ENCODE measurements around the gene SLC6A2. TPM values are rescaled to one million over a fixed set of nuclear protein-coding genes. Genes with fewer than 3 reads are reported as not detected.

SLC6A2 gene
- total RNA-seq, 1 donor from 2014 or later: 0.26 TPM

DNA sequence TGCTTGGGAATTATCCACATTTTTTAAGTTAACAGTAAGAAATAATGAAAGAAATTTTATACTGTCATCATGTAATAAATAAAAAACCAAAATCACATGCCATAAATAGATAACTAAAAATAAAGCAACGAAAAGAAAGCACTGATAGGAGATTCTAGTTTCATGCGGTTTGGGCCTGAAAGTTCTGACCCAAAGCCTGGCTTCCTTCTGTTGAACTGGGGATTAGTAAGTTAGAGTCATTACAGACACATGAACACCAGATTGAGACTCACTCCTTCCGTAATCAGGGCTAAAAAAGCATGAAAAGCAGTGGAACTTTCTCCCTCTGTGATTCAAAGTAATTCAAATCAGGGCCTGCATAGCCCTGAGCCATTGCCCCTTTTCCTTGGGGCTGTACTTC, 13.2 kb upstream of the SLC6A2 start:
- TF ChIP-seq, protein P1, sequence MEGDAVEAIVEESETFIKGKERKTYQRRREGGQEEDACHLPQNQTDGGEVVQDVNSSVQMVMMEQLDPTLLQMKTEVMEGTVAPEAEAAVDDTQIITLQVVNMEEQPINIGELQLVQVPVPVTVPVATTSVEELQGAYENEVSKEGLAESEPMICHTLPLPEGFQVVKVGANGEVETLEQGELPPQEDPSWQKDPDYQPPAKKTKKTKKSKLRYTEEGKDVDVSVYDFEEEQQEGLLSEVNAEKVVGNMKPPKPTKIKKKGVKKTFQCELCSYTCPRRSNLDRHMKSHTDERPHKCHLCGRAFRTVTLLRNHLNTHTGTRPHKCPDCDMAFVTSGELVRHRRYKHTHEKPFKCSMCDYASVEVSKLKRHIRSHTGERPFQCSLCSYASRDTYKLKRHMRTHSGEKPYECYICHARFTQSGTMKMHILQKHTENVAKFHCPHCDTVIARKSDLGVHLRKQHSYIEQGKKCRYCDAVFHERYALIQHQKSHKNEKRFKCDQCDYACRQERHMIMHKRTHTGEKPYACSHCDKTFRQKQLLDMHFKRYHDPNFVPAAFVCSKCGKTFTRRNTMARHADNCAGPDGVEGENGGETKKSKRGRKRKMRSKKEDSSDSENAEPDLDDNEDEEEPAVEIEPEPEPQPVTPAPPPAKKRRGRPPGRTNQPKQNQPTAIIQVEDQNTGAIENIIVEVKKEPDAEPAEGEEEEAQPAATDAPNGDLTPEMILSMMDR (IDR thresholded peaks at IDR 0.05; ENCODE audit: insufficient read depth, low read length, severe bottlenecking): no peak
- no peak for DNase-seq (ENCODE audit: low read depth)
- no peaks in the 10 kb centered on the region for H3K36me3 ChIP-seq (ENCODE audit: control insufficient read depth, insufficient read depth, low read length)
- H3K4me3 ChIP-seq (ENCODE audit: low read depth, low read length): no peak overlapping the region
- no peak for FAIRE-seq
- no peaks in the 10 kb centered on the region for H3K27me3 ChIP-seq (ENCODE audit: control insufficient read depth, insufficient read depth, low read length)

DNA sequence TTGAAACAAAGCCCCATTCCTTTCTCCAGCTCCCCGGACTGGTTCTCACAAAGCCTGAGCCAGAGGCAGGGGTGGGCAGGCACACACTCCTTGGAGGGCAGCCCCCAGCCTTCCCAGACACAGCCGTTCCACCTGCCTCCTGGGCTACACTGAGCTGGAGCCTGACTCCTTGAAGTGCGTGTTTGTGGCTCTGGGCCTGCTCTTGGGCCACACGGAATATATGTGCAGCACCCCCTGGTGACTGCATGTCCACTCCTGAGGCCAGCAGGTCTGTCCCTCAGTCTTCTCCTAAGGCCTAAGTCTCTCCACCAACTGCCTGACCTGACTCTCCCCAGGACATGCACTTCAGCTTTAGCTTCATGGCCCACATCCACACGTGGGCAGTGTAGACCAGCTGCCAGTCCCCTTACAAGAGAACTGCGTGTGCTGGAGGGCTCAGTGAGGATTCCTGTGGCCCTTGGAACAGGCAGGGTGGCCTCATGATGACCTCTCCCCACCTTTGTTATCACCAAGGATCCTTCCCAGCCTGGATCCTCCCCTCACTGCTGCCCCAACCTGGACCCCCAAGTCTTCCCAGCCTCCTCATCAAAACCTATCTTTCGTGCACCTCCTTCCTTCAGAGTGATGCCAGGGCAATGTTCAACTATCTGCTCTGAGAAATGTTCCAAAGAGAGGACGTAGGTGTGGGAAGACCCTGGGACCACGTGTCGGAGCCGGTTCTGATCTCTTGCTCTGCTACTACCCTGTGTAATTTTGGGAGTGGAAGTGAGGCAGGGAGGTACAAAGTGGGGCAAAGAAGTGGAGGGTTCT, 12.4 kb upstream of the SLC6A2 start:
- TF ChIP-seq, protein P1 (IDR thresholded peaks at IDR 0.05; ENCODE audit: insufficient read depth, low read length, severe bottlenecking): peak; percentile 30
- Histone ChIP-seq H3K27me3 (ENCODE audit: control insufficient read depth, insufficient read depth, low read length) (no peaks in the 10 kb centered on the region), H3K36me3 (ENCODE audit: control insufficient read depth, insufficient read depth, low read length) (no peaks in the 10 kb centered on the region), H3K4me3 (ENCODE audit: low read depth, low read length) (no peak overlapping the region)
- DNase-seq (ENCODE audit: low read depth): no peak
- FAIRE-seq: no peak

DNA sequence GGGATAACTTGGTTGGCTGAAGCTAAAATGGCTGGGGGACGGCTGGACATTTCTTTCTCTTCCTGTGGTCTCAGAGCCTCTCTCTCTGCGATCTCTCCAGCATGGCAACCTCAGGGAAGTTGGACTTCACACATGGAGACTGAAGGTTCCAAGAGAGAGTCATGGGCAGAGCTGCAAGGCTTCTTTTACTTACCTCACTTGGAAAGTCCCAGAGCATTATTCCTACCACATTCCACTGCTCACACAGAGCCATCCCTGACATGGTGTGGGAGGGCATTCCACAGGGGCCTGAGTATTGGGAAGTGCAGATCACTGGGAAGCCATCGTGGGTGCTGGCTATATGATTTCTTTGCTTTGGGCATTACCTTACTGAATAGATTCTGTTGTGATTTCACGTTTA, 9.8 kb upstream of the SLC6A2 start:
- TF ChIP-seq, protein P1 (IDR thresholded peaks at IDR 0.05; ENCODE audit: insufficient read depth, low read length, severe bottlenecking): no peak
- no peak overlapping the region for H3K4me3 ChIP-seq (ENCODE audit: low read depth, low read length)
- H3K36me3 ChIP-seq (ENCODE audit: control insufficient read depth, insufficient read depth, low read length): no peaks in the 10 kb centered on the region
- H3K27me3 ChIP-seq (ENCODE audit: control insufficient read depth, insufficient read depth, low read length): peaks cover 4% of the 10 kb centered on the region
- DNase-seq (ENCODE audit: low read depth) (no peak), FAIRE-seq (no peak)

DNA sequence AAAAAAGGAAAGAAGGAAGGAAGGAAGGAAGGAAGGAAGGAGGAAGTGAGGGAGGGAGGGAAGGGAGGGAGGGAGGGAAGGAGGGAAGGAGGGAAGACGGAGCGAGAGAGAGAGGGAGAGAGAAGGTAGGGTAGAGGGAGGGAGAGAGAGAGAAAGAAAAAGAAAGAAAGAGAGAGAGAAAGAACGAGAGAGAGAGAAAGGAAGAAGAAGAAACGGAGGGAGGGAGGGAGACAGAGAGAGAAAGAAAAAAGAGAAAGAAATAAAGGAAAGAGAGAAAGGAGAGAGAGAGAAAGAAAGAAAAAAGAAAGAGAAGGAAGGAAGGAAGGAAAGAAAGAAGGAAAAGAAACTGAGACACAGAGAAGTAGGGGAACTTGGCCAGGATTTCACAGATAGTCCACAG, 8.4 kb upstream of the SLC6A2 start:
- no peak overlapping the region for H3K4me3 ChIP-seq (ENCODE audit: low read depth, low read length)
- no peak for FAIRE-seq
- TF ChIP-seq, protein P1 (IDR thresholded peaks at IDR 0.05; ENCODE audit: insufficient read depth, low read length, severe bottlenecking): no peak

DNA sequence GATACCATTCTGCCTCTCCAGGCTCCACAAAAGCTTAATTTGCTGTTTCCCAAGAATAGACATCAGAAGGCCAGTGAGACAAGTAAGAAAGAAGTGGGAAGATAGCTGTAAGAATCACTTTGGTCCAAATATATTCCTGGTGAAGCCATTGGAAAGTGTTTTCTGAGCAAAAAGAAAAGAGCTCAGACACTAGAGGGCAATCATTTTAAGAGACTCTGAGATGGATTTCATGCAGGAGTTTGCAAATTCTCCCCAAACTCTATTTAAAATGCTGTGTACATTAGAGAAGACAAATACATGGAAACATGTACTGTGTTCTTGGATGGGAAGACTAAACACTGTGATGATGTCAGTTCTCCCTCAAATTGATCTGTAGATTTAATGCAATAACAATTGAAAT, 8.0 kb upstream of the SLC6A2 start:
- FAIRE-seq (no peak), DNase-seq (ENCODE audit: low read depth) (no peak)
- TF ChIP-seq, protein P1 (IDR thresholded peaks at IDR 0.05; ENCODE audit: insufficient read depth, low read length, severe bottlenecking): no peak
- Histone ChIP-seq H3K36me3 (ENCODE audit: control insufficient read depth, insufficient read depth, low read length) (no peaks in the 10 kb centered on the region), H3K4me3 (ENCODE audit: low read depth, low read length) (no peak overlapping the region), H3K27me3 (ENCODE audit: control insufficient read depth, insufficient read depth, low read length) (peaks cover 10% of the 10 kb centered on the region)

More for the DNA sequence above, 8.4 kb upstream of the SLC6A2 start:
- no peak for DNase-seq (ENCODE audit: low read depth)
- Histone ChIP-seq H3K27me3 (ENCODE audit: control insufficient read depth, insufficient read depth, low read length) (peaks cover 10% of the 10 kb centered on the region), H3K36me3 (ENCODE audit: control insufficient read depth, insufficient read depth, low read length) (no peaks in the 10 kb centered on the region)
